Raji (cell line): ENCODE results near the gene RIPOR3.

Source experiments
- POLR2A ChIP-seq: IDR thresholded peaks from 2 replicates; pipeline ENCODE4 v1.6.1; 2011; ENCODE audit warnings: low read depth, low read length, control low read depth; ENCODE audit not compliant: insufficient read depth

The RIPOR3 gene

DNA sequence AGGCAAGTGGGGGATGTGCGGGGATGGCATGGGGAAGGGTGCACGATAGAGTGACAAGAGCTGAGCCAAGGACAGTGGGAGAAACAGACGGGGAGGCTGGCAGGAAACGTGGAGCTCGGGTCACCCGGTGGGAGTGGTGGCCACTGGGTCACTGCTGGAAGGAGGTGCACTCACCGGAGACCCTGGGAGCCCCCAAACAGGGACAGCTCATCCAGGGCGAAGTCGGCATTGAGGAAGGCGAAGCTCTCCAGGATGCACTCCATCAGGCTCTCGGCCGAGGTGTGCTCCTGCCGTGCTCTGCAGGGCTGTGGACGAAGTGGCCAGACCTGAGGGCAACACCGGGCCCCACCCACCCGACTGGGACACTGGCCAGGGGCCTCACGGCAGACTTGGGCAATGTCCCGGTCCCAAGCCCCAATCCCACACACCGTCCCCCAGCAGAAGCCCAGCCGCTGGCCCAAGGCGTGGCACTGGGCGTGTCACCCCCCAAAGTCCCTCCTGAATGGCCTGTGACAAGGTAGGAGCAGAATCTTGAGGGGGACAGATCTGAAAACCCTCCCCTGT lies 93.9 kb downstream of the RIPOR3 start:
- TF ChIP-seq POLR2A: no peak

DNA sequence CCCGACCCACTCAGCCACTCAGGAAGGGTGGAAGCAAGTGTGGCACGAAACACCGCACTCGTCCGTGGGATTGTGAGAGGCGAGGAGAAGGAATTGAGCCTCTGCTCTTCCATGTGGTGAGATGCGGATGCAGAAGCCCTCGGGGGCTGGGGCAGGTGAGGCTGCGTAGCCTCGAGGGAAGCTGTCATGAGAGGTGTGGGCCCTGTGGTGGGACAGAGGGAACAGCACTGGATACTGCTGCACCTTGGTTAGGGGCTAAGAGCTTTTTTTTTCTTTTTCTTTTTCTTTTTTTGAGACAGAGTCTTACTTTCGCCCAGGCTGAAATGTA lies 94.7 kb downstream of the RIPOR3 start:
- TF ChIP-seq POLR2A: no peak

DNA sequence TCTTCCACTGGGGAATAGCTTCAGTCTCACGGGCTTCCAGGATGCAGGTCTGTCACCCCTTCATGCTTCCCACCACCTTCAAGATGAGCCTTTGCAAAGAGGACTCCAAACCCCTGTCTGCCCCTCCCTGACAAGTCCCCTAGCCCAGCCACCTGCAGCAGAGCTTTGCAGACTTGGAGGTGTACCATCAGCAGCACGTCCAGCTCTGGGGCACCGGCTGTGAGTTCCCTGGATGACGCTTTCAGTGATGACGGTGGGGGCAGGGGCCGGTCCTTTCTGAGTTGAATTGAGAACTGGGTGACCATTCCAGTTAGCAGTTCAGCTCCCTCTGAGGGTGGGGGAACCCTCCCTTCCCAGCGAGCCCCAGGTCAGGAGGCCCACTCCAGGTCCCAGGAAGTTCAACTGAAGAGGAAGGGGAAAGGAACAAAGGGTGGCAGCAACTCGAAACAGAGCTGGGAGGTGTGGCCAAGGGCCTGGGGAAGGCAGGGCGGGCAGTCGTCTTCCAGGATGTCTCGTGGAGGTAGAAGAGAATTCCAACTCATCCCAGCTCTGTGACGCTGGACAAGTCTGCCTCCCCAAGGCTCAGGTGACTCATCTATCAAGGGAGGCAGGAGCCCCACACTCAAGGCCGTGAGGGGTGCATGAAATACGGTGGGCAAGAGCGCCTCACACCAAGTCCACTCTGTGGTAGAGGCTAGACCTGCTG lies 95.2 kb downstream of the RIPOR3 start:
- TF ChIP-seq POLR2A: no peak

- no peak for TF ChIP-seq POLR2A
Observed at GRCh38 chr20:50595433-50595895, 95.9 kb downstream of the RIPOR3 start.

DNA sequence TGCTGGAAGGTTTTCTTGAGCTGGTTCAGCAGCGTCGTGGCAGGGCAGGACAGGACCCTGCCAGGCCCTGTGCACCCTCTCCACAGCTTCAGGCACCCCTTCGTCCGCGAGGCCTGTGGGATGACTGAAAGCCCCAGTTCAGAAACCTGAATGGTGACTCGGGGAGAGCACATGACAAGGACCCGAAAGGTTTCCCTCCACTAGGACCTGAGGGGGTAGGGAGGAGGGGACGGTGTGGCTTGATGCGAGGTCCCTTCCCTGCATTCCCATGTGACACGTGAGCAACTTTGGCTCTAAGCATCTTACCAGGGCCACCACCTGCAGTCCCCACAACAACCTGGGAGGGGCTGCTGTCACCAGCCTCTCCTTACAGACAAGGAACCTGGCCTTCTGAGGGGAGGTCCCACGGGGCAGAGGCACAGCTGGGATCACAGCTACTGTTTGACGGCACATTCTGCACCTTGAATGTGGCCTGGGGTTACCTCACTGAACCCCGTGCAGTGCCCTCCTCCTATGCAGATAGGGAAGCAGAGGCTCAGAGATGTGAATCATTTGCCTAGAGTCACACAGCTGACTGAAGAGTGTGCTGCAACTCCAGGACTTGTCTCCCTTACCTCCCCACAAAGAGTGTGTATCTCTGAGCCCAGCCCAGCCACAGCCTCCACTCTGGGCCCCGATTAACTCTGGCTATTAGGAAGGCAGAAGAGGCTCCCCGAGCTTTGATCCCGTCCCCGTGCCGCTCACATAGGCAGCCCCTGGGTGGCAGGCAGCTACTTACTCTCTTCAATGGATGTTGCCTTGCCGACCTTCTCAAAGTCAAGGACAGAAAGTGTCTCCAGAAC lies 96.5 kb downstream of the RIPOR3 start:
- no peak for TF ChIP-seq POLR2A

DNA sequence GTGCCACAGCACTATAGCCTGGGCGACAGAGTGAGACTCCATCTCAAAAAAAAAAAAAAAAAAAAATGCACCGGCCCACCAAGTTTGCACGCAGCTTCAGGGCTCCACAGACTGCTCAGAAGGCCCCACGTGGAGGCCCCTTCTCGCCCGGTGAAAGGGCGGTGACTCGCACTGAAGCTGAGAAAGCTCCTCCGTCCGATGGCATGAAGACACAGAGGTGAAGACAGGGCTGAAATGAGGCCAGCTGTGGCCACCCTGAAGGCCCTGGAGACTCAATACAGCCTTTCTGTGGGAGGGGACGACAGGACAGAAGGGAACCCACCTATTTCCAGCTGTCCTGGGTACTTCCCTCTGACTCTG lies 97.1 kb downstream of the RIPOR3 start:
- no peak for TF ChIP-seq POLR2A

- no peak for TF ChIP-seq POLR2A
Observed at GRCh38 chr20:50593005-50593335, 98.4 kb downstream of the RIPOR3 start.

- no peak for TF ChIP-seq POLR2A
Observed at GRCh38 chr20:50592282-50593004, 98.9 kb downstream of the RIPOR3 start.

DNA sequence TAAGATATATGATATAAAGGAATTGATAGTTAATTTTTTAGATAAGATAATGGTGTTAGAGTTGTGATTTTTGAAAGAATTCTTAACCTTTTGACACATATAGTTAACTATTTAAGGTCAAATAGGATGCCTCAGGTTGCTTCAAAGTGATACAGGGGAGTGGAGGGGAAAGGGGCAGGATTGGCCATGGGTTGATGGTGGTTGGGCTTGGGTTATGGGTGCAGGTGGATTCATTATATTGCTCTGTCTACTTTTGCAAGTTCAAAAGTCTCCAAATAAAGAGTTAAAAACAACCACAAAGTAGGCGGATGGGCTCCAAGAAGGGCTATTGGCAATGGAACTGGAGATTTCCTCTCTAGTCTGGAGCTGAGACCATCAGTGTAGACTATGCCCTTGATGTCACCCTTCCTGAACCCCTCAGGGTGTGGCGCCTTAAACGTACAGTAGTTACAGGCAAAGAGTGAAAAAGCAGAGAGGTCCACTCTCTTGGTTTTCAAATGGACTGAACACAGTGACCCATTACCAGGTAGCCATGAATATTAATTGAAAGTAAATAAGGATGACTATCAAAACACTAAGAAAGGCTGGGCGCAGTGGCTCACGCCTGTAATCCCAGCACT lies 100.0 kb downstream of the RIPOR3 start:
- no peak for TF ChIP-seq POLR2A

- no peak for TF ChIP-seq POLR2A
Observed at GRCh38 chr20:50590348-50590664, 101.0 kb downstream of the RIPOR3 start.

GRCh38 chr20:50589548-50590347 lies 101.6 kb downstream of the RIPOR3 start:
- no peak for TF ChIP-seq POLR2A

DNA sequence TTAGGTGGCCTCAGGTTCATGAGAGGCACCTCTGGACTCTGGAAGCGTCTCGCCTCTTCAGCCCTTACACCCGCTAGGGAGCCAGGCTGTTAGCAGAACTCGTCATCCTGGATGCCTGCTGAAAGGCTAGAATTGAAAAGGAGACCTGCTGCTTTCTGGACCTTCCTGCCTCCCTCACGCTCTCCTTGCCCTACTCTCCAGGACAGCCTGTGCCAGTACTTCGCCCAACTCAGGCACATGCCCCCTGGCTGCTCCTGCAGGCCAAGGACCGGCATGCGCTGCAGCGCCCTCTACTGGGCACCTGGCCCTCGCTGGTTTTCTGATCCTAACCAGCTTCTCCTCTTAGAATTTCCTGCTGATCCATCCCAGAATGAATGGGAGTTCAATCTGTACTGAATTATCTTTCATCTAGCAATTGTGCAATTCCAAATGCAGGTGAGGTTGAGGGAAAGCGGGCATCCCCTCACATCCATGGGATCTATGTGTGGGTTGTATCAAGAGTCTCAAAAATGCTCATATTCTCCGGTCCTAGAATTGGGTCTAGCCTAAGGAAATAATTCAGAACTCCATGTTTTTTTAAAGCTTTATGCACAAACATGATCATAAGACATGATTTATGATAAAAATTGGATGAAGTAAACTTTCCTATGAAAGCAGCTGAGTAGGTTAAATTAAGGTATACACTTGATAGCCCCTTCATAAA lies 103.2 kb downstream of the RIPOR3 start:
- no peak for TF ChIP-seq POLR2A

DNA sequence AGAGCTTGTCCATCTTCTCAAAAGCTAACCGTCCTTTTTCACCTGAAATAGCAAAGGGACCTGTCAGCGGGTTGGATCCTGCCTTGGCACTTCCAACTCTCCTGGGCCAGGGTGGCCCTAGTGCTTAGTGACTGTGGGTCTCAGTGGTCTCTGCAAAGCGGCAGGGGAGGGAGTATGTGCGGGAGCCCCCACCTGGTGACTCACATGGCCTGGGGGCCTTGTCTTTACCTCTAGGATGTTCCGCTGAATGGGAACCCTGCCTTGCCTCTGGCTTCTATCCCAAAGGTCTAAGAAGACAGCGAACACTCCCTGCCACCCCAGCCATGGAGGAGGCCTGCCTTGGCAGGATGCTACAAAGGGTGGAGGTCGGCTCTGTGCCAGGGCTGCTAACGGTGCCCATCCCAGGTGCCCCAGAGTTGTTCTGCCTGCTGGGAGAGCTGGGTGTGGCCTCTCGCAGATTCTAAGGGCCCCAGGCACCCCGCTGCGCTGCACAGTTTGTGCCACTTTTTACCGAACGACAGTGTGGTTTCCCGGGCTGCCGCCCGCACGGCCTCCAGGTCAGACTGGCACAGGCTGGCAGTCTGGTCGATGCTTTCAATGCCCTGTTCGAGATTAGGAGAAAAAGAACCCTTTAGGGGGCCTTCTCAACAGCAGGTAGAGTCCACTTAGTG lies 103.9 kb downstream of the RIPOR3 start:
- no peak for TF ChIP-seq POLR2A
